H1 (cell line): Measurements from ENCODE around the gene SHROOM4. TPM values are rescaled to one million over a fixed set of nuclear protein-coding genes. Genes with fewer than 3 reads are reported as not detected.

Experiments
- CHD7 ChIP-seq: fragments of 300-600 bp; sonication (generic); IDR thresholded peaks from 2 replicates; pipeline ENCODE4 v1.7.1; 2012; ENCODE audit warnings: low read length, moderate library complexity, mild to moderate bottlenecking, inconsistent platforms; ENCODE audit not compliant: insufficient replicate concordance
- polyA plus RNA-seq, 7 experiments: library from polyadenylated mRNA; depleted of rRNA in 3 of 7; stranded (reverse) in 5 of 7; unstranded in 2 of 7; fragments of >200 nt in 5 of 7; fragments of 200-250 nt in 2 of 7; gene quantifications; 1 replicate in 5 of 7; 2 replicates in 1 of 7; 4 replicates in 1 of 7; pipeline versions ENCODE4 v1.2.1 to v1.2.3, GENCODE V29; 2011 to 2013; ENCODE audit warnings: missing spikeins in 2 of 7, mixed read lengths in 2 of 7
- total RNA-seq: library from RNA; stranded (reverse); fragmentation: NEBNext Ultra II Directional; extraction: Animal tissue kit (Norgen Biotek cat#: 25700); gene quantifications from 2 replicates; pipeline ENCODE4 v1.2.1, GENCODE V29; 2021

SHROOM4 gene
- total and polyA plus RNA-seq, 2 of the 8 experiments (the other 6 are each of a cell fraction or from before 2014, with no cell fraction given) = 1.6 to 5.6 TPM

- TF ChIP-seq CHD7 = no peak
- TF ChIP-seq, all 59 proteins: peak for 0
Measured at GRCh38 chrX:50596056-50596455, 217.9 kb downstream of the SHROOM4 start (continued).
